A673 (cell line): Measurements from ENCODE around the gene RBFOX2. TPM values are rescaled to one million over a fixed set of nuclear protein-coding genes. Genes with fewer than 3 reads are reported as not detected.

Experiments used
- BruUV-seq: library from RNA; stranded (reverse); fragments of 400-500 nt; replicated peaks from 2 replicates; lab custom pipeline; 2021; lab: Mats Ljungman, UMichigan
- CTCF ChIA-PET: fragments of 300-600 bp; sonication (Branson Sonifier 250); formaldehyde crosslinking; loops from one replicate; lab custom pipeline; 2022; ENCODE audit warnings: antibody characterized with exemption; lab: Charles Lee
- POLR2A ChIA-PET: fragments of 300-600 bp; sonication (Branson Sonifier 250); formaldehyde crosslinking; loops from one replicate; lab custom pipeline; 2022; ENCODE audit warnings: antibody characterized with exemption; ENCODE audit not compliant: low non-redundant PET; lab: Charles Lee
- DNase-seq: peaks from one replicate; pipeline ENCODE4 v3.0.0-alpha.2; 2015; ENCODE audit warnings: low spot score
- H3K27ac ChIP-seq: fragments of 200-600 bp; sonication (generic); 2 replicates; pipeline ENCODE4 v1.5.1; 2016; ENCODE audit warnings: mixed run types, low read depth, mild to moderate bottlenecking, mixed read lengths, antibody characterized with exemption, low read length; ENCODE audit not compliant: poor library complexity, severe bottlenecking
- H3K27me3 ChIP-seq: fragments of 200-600 bp; sonication (generic); replicated peaks from 2 replicates; pipeline ENCODE4 v1.6.1; 2017; ENCODE audit warnings: mixed run types, low read depth, mild to moderate bottlenecking, mixed read lengths, antibody characterized with exemption, low read length; ENCODE audit not compliant: insufficient read depth, poor library complexity
- H3K36me3 ChIP-seq: fragments of 200-600 bp; sonication (generic); 2 replicates; pipeline ENCODE4 v1.6.1; 2016; ENCODE audit warnings: mixed run types, mild to moderate bottlenecking, mixed read lengths, antibody characterized with exemption, low read length; ENCODE audit not compliant: insufficient read depth, poor library complexity, severe bottlenecking
- H3K4me1 ChIP-seq: fragments of 200-600 bp; sonication (generic); 2 replicates; pipeline ENCODE4 v1.6.1; 2017; ENCODE audit warnings: mixed run types, mild to moderate bottlenecking, mixed read lengths, antibody characterized with exemption, low read length; ENCODE audit not compliant: insufficient read depth, poor library complexity, severe bottlenecking
- H3K4me3 ChIP-seq: fragments of 200-600 bp; sonication (generic); 2 replicates; pipeline ENCODE4 v1.5.1; 2016; ENCODE audit warnings: low read depth, mixed run types, mild to moderate bottlenecking, mixed read lengths, low read length; ENCODE audit not compliant: poor library complexity, severe bottlenecking
- H3K9me3 ChIP-seq: fragments of 200-600 bp; sonication (generic); 2 replicates; pipeline ENCODE4 v1.6.1; 2016; ENCODE audit warnings: mixed run types, low read depth, mild to moderate bottlenecking, mixed read lengths, antibody characterized with exemption, low read length; ENCODE audit not compliant: poor library complexity, severe bottlenecking
- EZH2 ChIP-seq: fragments of 200-600 bp; sonication (generic); IDR thresholded peaks from 2 replicates; pipeline ENCODE4 v1.6.1; 2017; ENCODE audit warnings: borderline replicate concordance, low read depth, mild to moderate bottlenecking, mixed read lengths, antibody characterized with exemption, low read length; ENCODE audit not compliant: poor library complexity, severe bottlenecking
- intact Hi-C: fragments of 100-400 bp; cut with micrococcal nuclease; formaldehyde crosslinking; loops from one replicate; pipeline ENCODE4 v1.10.0; 2022; ENCODE audit not compliant: unreplicated experiment
- total RNA-seq: library from RNA; stranded (reverse); gene quantifications from 2 replicates; pipeline ENCODE4 v1.2.3, GENCODE V29; 2021
- TF ChIP-seq, protein P1 (sequence below): fragments of 300-800, 200-600 bp; sonication (generic); conservative IDR thresholded peaks from 2 replicates; pipeline ENCODE4 v1.5.1; 2017; ENCODE audit warnings: low read depth, mild to moderate bottlenecking, antibody characterized with exemption, low read length, moderate library complexity, mixed read lengths

The RBFOX2 gene
- total RNA-seq, 1 experiment from 2014 or later, result 142 TPM

DNA sequence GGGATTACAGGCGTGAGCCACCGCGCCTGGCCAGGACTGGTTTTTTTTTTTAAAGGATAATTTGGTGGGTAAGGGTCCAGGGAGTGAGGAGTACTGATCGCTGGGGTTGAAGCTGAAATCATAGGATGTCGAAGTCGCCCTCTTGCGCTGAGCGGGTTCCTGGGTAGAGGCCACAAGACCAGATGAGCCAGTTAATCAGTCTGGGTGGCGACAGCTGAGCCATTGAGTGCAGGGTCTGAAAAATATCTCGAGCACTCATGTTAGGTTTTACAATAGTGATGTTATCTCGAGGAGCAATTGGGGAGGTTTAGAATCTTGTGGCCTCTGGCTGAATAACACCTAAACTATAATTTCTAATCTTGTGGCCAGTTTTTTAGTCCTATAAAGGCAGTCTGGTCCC lies 303.1 kb downstream of the RBFOX2 start:
- Histone ChIP-seq H3K4me3 (no peak overlapping the region), H3K27me3 (no peaks in the 10 kb centered on the region), H3K36me3 (no peaks in the 10 kb centered on the region), H3K27ac (no peak overlapping the region), H3K9me3 (no peaks in the 10 kb centered on the region), H3K4me1 (no peaks in the 10 kb centered on the region)
- CTCF ChIA-PET, result no interaction called here
- no TSS peak for BruUV-seq
- POLR2A ChIA-PET, result no interaction called here
- TF ChIP-seq, protein P1, sequence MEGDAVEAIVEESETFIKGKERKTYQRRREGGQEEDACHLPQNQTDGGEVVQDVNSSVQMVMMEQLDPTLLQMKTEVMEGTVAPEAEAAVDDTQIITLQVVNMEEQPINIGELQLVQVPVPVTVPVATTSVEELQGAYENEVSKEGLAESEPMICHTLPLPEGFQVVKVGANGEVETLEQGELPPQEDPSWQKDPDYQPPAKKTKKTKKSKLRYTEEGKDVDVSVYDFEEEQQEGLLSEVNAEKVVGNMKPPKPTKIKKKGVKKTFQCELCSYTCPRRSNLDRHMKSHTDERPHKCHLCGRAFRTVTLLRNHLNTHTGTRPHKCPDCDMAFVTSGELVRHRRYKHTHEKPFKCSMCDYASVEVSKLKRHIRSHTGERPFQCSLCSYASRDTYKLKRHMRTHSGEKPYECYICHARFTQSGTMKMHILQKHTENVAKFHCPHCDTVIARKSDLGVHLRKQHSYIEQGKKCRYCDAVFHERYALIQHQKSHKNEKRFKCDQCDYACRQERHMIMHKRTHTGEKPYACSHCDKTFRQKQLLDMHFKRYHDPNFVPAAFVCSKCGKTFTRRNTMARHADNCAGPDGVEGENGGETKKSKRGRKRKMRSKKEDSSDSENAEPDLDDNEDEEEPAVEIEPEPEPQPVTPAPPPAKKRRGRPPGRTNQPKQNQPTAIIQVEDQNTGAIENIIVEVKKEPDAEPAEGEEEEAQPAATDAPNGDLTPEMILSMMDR, result no peak
- no peak for TF ChIP-seq EZH2
- no peak for DNase-seq
- intact Hi-C loops, result no loop called here

DNA sequence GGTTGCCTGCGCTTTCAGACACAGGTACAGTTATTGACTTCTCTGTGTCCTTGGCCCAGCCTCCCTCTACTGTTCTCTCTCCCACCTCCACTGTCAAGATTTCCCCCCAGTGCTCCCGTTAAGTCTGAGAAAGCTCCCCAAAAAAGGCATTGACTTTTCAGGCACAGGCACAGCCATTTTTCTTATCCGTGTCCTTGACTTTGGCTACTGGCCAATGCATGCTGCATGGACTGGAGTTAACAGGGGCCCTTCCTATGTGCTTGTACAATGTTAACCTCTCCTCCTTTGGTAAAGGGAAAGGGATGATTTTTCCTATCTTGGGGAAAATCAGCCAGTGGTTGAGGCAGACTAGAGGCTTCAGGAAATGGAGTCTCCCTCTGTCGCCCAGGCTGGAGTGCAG lies 306.7 kb downstream of the RBFOX2 start:
- intact Hi-C loops, result no loop called here
- Histone ChIP-seq H3K36me3 (no peaks in the 10 kb centered on the region), H3K4me1 (no peaks in the 10 kb centered on the region), H3K9me3 (no peaks in the 10 kb centered on the region), H3K27ac (no peak overlapping the region), H3K4me3 (no peak overlapping the region), H3K27me3 (no peaks in the 10 kb centered on the region)
- TF ChIP-seq, protein P1, result no peak
- TF ChIP-seq EZH2, result no peak
- DNase-seq, result no peak
- ChIA-PET POLR2A (no interaction called here), CTCF (no interaction called here)
- BruUV-seq, result no TSS peak

DNA sequence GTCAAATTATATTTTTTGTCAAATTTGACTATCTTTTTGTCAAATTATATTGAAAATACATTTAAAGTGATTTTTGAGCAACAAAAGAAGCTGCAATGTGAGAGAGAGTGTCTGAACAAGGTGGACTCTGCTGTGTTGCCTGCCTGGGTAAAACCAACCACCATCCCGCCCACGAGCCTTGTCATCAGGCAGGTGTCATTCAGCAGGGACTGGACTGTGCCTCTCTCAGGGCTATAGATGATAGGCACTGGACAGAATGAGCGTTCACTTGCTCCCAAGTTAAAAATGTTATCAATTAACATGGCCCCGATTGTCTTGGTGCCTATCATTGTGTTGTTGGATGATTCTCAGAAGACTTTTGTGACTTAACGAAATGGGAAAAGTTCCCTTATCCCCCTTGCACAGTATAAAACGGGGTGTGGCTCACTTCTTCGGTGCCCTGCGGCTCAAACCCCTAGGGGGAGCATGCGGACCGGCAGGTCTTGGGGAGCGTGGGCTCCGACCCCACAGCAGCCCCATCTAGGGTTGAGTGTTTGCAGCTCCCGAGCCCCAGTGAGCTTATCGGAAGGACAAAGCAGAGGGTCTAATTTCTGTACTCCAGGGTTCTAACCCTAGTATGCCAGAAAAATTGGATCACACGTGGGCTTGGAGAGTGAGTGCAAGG lies 309.3 kb downstream of the RBFOX2 start:
- BruUV-seq, result no TSS peak

More for the DNA sequence above, 309.3 kb downstream of the RBFOX2 start:
- POLR2A ChIA-PET, result no interaction called here
- Histone ChIP-seq H3K27ac (no peak overlapping the region), H3K9me3 (no peaks in the 10 kb centered on the region), H3K4me3 (no peak overlapping the region), H3K27me3 (no peaks in the 10 kb centered on the region), H3K4me1 (no peaks in the 10 kb centered on the region), H3K36me3 (no peaks in the 10 kb centered on the region)
- no peak for DNase-seq
- CTCF ChIA-PET, result no interaction called here
- TF ChIP-seq EZH2, result no peak
- TF ChIP-seq, protein P1, result peak; percentile 37
- intact Hi-C loops, result loop anchor here (10.0 kb wide), 1 partner anchor 405 kb away; no protein-coding TSS in a partner anchor
